Neutrophil (primary cell): ENCODE results near the gene CALML3.

ENCODE experiments used
- H3K27ac ChIP-seq: fragments of 200-600 bp; sonication (generic); 2 replicates; pipeline ENCODE4 v1.5.1; 2016; ENCODE audit warnings: mild to moderate bottlenecking, moderate library complexity
- H3K27me3 ChIP-seq: fragments of 200-600 bp; sonication (generic); 2 replicates; pipeline ENCODE4 v1.6.0; 2016; ENCODE audit warnings: mild to moderate bottlenecking
- H3K36me3 ChIP-seq: fragments of 200-600 bp; sonication (generic); 2 replicates; pipeline ENCODE4 v1.5.1; 2017
- H3K4me1 ChIP-seq, 2 experiments: fragments of 200-600 bp in 1 of 2; sonication (generic) in 1 of 2; 1 replicate in 1 of 2; 2 replicates in 1 of 2; pipeline versions ENCODE4 v1.5.1 to v1.6.1; 2013 to 2016; ENCODE audit warnings: low read depth in 1 of 2, low read length in 1 of 2, mild to moderate bottlenecking in 1 of 2, moderate library complexity in 1 of 2; ENCODE audit not compliant: control insufficient read depth in 1 of 2, insufficient read depth in 1 of 2
- H3K4me3 ChIP-seq, 2 experiments: fragments of 200-600 bp in 1 of 2; sonication (generic) in 1 of 2; 1 replicate in 1 of 2; 2 replicates in 1 of 2; pipeline ENCODE4 v1.5.1; 2013 to 2016; ENCODE audit warnings: low read depth in 1 of 2, low read length in 1 of 2, mild to moderate bottlenecking in 1 of 2, moderate library complexity in 1 of 2
- H3K9me3 ChIP-seq: fragments of 200-600 bp; sonication (generic); 2 replicates; pipeline ENCODE4 v1.5.1; 2016
- TF ChIP-seq, protein P1 (sequence below): fragments of 200-600 bp; sonication (generic); IDR thresholded peaks from 2 replicates; pipeline ENCODE4 v1.5.1; 2016; ENCODE audit warnings: antibody characterized with exemption

Gene CALML3

DNA sequence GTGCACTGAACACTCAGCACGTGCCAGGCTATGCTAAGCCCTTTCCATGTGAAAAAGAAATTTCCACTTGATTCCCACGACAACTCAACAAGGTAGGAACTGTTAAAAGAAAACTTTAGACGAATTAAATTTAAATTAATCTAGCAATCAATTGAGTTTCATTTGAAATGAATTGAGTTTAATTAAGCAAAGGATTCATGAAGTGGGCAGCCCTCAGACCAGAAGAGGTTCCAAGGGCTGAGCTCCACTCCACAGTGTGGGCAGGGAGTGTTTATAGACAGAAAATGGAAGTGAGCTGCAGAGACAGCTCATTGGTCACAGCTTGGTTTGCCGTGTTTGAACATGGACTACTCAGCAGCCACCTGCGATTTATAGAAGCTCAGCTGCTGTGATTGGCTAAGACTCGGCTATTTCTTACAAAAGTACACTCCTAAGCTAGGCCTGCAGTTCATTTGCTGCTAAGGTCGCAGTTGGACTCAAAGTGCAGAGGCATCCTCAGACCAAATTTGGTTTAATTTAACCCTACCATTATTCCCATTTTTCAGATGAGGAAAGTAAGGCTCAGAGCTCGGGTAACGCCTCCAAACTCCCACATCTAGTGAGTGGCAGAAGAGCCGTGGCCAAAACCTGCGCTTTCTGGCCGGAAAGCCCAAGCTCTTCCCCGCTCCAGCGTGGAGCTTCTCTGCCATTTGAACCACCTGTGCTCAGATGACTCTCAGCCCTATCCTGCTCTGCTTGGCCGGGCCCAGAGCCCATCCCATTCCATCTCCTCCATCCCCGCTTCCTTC, 24.9 kb downstream of the CALML3 start:
- H3K27ac ChIP-seq, result no peak overlapping the region
- no peaks in the 10 kb centered on the region for H3K9me3 ChIP-seq
- H3K4me1 ChIP-seq, result peaks cover 43 to 44% of the 10 kb centered on the region in 2 experiments
- no peaks in the 10 kb centered on the region for H3K36me3 ChIP-seq
- H3K27me3 ChIP-seq, result no peaks in the 10 kb centered on the region
- TF ChIP-seq, protein P1, sequence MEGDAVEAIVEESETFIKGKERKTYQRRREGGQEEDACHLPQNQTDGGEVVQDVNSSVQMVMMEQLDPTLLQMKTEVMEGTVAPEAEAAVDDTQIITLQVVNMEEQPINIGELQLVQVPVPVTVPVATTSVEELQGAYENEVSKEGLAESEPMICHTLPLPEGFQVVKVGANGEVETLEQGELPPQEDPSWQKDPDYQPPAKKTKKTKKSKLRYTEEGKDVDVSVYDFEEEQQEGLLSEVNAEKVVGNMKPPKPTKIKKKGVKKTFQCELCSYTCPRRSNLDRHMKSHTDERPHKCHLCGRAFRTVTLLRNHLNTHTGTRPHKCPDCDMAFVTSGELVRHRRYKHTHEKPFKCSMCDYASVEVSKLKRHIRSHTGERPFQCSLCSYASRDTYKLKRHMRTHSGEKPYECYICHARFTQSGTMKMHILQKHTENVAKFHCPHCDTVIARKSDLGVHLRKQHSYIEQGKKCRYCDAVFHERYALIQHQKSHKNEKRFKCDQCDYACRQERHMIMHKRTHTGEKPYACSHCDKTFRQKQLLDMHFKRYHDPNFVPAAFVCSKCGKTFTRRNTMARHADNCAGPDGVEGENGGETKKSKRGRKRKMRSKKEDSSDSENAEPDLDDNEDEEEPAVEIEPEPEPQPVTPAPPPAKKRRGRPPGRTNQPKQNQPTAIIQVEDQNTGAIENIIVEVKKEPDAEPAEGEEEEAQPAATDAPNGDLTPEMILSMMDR, result no peak
- no peak overlapping the region for H3K4me3 ChIP-seq

DNA sequence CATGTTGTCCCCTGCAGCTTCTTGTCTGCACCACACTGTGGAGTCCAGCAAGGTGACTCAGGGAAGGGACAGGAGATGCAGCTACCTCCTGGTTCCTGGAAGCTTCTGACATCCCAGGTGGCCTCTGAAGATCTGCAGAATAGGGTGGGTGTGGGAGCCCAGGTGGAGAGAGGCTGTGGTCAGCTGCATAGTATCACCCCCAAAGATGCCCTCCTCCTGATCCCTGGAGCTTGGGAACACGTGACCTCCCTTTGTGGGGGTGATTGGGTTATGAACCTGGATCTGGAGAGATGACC, 25.4 kb downstream of the CALML3 start:
- peaks cover 38% of the 10 kb centered on the region in 2 experiments for H3K4me1 ChIP-seq
- H3K27ac ChIP-seq, result no peak overlapping the region
- H3K36me3 ChIP-seq, result no peaks in the 10 kb centered on the region
- H3K27me3 ChIP-seq, result no peaks in the 10 kb centered on the region
- no peaks in the 10 kb centered on the region for H3K9me3 ChIP-seq
- TF ChIP-seq, protein P1, result no peak
- no peak overlapping the region for H3K4me3 ChIP-seq

DNA sequence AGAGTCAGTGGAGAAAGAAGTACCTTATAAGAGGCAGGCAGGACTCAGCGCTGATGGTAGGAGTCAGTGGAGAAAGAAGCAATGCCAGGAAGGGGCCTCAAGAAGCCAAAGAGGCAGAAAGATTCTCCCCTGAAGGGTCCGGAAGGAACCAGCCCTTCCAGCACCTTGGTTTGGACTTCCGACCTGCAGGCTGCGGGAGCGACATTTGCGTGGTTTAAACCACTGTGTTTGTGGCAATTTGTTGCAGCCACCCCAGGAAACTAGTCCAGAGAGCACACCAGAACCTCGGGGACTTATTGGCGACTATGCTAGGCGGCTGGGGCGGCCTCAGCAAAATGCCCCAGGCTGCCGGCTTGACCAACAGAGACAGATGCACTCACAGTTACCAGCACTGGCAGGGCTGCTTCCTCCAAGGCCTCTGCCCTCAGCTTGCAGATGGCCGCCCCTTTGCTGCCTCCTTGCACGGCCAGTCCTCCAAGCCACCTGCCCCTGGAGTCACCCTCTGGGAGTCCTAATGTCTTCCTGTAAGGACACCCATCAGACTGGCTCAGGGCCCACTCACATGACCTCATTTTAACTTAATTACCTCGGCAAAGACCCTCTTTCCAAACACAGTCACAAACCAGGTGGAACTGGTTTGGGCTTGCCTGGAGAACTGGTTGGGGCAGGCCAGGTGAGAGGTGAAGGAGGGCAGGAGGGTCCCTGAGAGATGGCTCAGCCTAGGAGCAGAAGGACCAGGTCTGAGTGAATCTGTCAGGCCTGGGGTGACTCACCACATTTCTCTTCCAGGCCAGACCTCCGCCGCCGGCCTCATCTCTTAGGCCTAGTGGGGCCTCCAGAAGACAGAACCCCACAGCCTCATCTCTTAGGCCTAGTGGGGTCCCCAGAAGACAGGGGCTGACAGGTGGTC, 26.1 kb downstream of the CALML3 start:
- H3K9me3 ChIP-seq, result no peaks in the 10 kb centered on the region
- H3K4me3 ChIP-seq, result no peak overlapping the region
- H3K27ac ChIP-seq, result no peak overlapping the region
- TF ChIP-seq, protein P1, result no peak
- no peaks in the 10 kb centered on the region for H3K27me3 ChIP-seq
- peaks cover 31% of the 10 kb centered on the region in 2 experiments for H3K4me1 ChIP-seq
- H3K36me3 ChIP-seq, result no peaks in the 10 kb centered on the region

DNA sequence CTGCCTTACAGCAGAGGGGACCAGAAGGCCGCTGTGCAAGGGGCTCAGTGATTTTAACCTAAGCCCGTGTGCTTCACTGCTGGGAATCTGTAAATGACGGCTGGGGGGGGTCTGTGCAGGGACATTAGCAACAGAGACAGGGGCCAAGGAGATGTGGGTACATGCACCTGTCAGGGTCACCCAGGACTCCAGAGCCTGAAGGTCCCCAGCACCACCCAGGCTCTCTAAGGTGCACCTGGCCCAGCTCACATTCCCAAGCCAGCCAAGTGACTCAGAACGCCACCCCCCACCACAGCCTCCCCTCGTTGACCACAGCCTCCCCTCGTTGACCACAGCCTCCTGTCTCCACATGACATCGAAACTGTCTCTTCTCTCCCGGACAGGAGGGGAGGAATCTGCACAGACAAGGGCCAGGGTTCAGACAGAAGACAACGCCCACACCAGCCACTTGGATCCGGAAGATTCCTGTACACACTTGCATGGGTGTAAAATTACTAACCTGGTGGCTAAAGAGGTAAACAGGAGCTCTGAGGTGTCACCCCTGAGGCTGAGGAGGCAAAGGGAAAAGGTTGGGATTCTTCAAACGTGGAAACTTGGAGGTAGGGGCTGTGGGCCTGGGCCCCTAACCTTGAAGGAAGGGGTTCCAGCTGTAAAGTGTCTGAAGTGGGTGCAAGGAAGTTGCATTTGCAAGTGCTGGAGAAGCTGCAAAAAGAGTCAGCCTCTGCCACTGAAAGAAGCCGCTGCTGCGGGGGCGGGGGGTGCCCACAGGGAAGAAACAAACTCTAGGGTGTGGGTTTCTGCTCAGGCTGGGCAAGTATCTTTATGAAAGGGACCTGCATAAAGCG, 27.0 kb downstream of the CALML3 start:
- Histone ChIP-seq H3K27me3 (no peaks in the 10 kb centered on the region), H3K4me1 (peaks cover 22 to 23% of the 10 kb centered on the region in 2 experiments), H3K4me3 (no peak overlapping the region), H3K9me3 (no peaks in the 10 kb centered on the region), H3K27ac (no peak overlapping the region), H3K36me3 (no peaks in the 10 kb centered on the region)
- TF ChIP-seq, protein P1, result no peak
